Measurements from ENCODE around the gene SART3. TPM values are rescaled to one million over a fixed set of nuclear protein-coding genes. Genes with fewer than 3 reads are reported as not detected.

The SART3 gene
- total RNA-seq, 1 donor from 2014 or later, result 74.5 TPM

DNA sequence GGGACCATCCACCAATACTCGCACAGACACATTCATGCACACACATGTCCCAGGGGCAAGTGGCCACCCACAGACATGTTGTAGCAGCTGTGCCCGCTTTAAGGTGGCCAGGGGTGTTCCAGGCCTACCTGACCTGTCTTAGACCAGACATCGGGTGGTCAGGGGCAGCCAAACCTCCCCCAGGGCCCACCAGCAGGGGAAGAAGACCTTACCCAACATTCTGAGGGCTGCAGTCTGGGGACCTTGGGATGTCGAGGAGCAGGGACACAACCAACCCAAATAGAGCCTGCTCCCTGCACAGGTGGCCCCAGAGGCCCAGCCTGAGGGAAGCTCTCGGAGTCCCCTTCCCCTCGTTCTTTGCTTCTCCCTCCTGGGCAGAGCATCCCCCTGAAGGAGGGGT, 38.6 kb upstream of the SART3 start:
- DNase-seq (ENCODE audit: low spot score, unreplicated experiment), result no peak
- Mint-ChIP-seq H3K4me3 (ENCODE audit: low read depth) (no peak overlapping the region), H3K27ac (no peak overlapping the region), H3K9me3 (ENCODE audit: low read depth) (no peaks in the 10 kb centered on the region), H3K4me1 (ENCODE audit: low read depth) (no peaks in the 10 kb centered on the region), H3K36me3 (ENCODE audit: insufficient read depth) (no peaks in the 10 kb centered on the region), H3K27me3 (peaks cover 13% of the 10 kb centered on the region)
- TF ChIP-seq, protein P1, sequence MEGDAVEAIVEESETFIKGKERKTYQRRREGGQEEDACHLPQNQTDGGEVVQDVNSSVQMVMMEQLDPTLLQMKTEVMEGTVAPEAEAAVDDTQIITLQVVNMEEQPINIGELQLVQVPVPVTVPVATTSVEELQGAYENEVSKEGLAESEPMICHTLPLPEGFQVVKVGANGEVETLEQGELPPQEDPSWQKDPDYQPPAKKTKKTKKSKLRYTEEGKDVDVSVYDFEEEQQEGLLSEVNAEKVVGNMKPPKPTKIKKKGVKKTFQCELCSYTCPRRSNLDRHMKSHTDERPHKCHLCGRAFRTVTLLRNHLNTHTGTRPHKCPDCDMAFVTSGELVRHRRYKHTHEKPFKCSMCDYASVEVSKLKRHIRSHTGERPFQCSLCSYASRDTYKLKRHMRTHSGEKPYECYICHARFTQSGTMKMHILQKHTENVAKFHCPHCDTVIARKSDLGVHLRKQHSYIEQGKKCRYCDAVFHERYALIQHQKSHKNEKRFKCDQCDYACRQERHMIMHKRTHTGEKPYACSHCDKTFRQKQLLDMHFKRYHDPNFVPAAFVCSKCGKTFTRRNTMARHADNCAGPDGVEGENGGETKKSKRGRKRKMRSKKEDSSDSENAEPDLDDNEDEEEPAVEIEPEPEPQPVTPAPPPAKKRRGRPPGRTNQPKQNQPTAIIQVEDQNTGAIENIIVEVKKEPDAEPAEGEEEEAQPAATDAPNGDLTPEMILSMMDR (IDR thresholded peaks at IDR 0.05; ENCODE audit: unreplicated experiment), result no peak

DNA sequence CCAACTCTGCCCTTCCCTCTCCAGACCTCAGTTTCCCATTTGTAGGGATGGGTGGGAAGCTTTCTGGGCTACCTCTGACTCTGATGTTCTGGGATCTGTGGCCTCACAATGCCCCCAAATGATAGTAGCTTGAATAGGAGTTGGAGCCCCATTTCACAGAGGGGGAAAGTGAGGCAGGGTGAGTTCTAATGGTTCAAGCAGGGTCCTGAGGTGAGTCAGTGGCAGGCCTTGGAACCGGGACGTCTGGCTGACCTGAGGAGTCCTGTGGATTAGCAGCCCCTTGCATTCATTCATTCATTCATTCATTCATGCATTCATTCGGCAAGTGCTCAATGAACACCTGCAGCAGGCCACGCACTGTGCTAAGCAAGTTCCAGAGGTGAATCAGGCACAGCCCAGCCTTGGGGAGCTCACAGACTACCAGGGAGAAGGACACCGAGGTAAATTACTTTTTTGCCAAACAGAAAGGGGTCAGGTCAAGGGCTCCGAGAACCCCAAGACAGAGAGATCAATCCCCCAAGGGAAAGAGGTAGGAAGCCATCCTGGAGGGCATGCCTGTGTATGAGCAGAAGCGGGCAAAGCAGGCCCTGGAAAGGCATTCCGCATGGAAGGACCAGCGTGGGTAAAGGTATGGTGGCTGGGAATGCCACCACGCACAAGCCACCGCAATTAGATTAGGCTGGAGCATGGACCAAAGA, 37.7 kb upstream of the SART3 start:
- H3K27me3 Mint-ChIP-seq, result peaks cover 10% of the 10 kb centered on the region
- H3K9me3 Mint-ChIP-seq (ENCODE audit: low read depth), result no peaks in the 10 kb centered on the region
- no peaks in the 10 kb centered on the region for H3K36me3 Mint-ChIP-seq (ENCODE audit: insufficient read depth)
- TF ChIP-seq, protein P1 (IDR thresholded peaks at IDR 0.05; ENCODE audit: unreplicated experiment), result no peak
- no peak overlapping the region for H3K4me3 Mint-ChIP-seq (ENCODE audit: low read depth)
- no peak overlapping the region for H3K27ac Mint-ChIP-seq
- DNase-seq (ENCODE audit: low spot score, unreplicated experiment), result no peak
- no peaks in the 10 kb centered on the region for H3K4me1 Mint-ChIP-seq (ENCODE audit: low read depth)

DNA sequence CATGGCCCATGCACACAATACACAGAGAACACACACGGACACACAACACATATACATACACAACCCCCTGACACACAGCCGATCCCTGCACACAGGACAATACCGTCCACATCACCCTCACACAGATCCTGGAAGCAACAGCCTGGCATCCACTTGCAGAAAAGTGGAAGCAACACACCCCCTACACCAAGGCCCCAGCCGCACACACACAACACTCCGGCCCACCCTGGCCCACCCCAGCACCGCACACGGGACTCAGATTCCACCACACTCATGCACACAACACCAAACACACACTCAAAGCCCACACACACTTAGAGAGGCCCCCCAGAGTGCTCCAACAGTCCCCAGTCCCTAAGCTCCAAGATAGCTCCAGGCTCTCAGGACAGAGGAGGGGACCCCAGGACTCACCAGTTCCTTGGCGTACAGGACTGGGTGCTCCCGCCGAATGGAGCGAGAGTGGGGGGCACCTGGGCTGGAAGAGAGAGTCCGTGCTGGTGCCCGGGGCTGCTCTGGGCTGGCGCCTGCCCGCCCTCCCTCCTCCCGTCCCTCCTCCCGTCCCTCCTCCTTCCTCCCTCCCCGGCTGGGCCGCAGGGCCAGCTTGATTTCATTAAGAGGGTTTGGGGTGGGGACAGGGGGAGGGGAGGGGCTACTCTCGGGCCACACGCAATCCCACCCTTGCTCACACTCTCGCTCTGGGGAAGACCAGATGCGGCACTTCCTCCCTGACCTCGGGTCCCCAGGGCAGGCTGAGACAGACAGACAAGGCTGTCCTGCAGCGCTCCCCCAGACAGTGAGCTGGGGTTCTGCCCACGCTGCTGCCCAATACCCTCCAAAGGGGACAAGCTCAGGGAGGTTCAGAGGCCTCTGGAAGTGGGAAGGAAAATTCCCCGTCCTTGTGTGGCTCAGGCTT, 36.8 kb upstream of the SART3 start, which contains the start of gene TMEM119:
TMEM119 (minus strand) TSS at position 526 of the 913 bp plus-strand sequence. CDS start 5,701 bp downstream, outside the sequence.
- no peak within 1 kb of the TSS for H3K27ac Mint-ChIP-seq
- TF ChIP-seq, protein P1 (IDR thresholded peaks at IDR 0.05; ENCODE audit: unreplicated experiment), result no peak
- H3K4me1 Mint-ChIP-seq (ENCODE audit: low read depth), result no peaks in the 10 kb centered on the region
- H3K27me3 Mint-ChIP-seq, result peaks cover 10% of the 10 kb centered on the region
- DNase-seq (ENCODE audit: low spot score, unreplicated experiment), result no peak
- H3K36me3 Mint-ChIP-seq (ENCODE audit: insufficient read depth), result no peaks in the 10 kb centered on the region
- no peaks in the 10 kb centered on the region for H3K9me3 Mint-ChIP-seq (ENCODE audit: low read depth)
- no peak within 1 kb of the TSS for H3K4me3 Mint-ChIP-seq (ENCODE audit: low read depth)

DNA sequence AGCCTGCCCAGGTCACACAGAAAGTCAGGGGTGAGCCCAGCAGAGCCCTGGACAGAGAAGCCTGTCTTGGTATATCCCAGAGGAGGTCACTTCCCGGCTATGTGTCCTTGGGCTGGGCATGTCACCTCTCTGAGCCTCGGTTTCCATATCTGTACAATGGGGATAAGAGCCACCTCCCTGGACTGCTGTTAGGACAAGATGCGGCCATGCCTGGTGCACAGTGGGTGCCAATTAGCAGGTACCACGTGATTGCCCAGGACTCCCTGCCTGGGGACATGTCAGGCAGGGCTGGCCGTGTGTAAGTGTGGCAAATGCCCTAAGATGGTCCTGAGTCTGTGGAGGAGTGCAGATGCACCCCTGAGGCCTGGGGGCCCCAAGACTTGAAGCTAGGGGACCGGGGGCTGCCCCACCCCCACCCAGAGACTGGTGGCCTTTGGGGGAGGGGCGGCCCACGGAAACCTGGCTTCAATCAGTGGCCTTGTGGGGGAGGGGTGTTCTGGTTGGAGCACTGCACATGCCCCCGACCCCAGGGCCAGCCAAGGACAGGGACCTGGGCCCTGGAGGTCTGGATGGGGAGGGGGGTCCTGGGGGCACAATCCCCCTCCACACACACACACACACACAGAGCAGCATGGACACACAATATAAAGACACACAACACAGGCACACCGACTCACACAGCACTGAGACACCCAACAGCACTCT, 36.0 kb upstream of the SART3 start:
- Mint-ChIP-seq H3K9me3 (ENCODE audit: low read depth) (no peaks in the 10 kb centered on the region), H3K36me3 (ENCODE audit: insufficient read depth) (no peaks in the 10 kb centered on the region), H3K27ac (no peak overlapping the region), H3K4me3 (ENCODE audit: low read depth) (no peak overlapping the region), H3K4me1 (ENCODE audit: low read depth) (no peaks in the 10 kb centered on the region), H3K27me3 (peaks cover 10% of the 10 kb centered on the region)
- TF ChIP-seq, protein P1 (IDR thresholded peaks at IDR 0.05; ENCODE audit: unreplicated experiment), result no peak
- DNase-seq (ENCODE audit: low spot score, unreplicated experiment), result no peak

Data from progenitor cell of endocrine pancreas (in vitro differentiated cells).